Limb (tissue), 2 donors: ENCODE data around the gene TCP11.

Experiments used
- DNase-seq, 2 donors: peaks; one replicate each; pipeline ENCODE4 v3.0.0-alpha.2; 2016; ENCODE audit errors: extremely low spot score in 2 of 2

TCP11 gene

DNA sequence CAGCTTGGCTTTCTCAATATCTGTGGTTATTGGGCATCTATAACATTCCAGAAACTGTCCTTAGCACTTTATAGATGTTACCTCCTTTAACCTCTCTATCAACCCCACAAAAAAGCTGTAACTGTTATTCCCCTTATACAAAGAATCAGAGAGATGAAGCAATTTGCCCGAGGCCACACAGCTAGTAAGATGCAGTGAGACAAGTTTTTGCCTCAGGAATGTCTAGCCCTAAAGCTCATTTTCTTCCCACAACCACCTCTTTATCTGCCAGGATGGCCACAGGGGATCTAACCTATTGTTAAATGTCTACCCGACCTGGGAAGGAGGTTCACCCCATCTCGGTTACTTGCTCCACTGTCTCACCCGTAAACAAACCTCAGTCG lies 31.9 kb upstream of the TCP11 start:
- no peak for DNase-seq

GRCh38 chr6:35170891-35171290 lies 29.8 kb upstream of the TCP11 start:
- DNase-seq: no peak

GRCh38 chr6:35170166-35170565 lies 29.0 kb upstream of the TCP11 start:
- no peak for DNase-seq

- no peak for DNase-seq
These were observed 27.3 kb upstream of the TCP11 start for GRCh38 chr6:35168461-35168861.

DNA sequence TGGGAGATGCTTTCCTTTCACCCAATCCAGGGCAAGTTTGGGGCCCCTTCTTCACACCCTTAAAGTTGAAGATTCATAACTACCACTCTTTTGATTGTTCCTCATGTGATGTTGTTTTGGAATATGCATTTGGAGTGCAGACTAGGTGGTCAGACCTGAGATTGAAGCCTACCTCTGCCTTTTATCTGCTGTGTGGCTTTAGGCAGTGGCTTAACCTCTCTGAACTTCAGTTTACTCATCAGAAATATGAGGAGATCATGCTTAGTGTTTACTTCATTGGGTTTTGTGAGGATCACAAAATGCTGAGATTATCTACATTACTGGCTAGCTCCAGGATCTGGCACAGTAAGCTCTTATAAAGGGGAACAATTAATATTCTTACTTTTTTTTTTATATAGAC lies 26.4 kb upstream of the TCP11 start:
- DNase-seq: no peak

DNA sequence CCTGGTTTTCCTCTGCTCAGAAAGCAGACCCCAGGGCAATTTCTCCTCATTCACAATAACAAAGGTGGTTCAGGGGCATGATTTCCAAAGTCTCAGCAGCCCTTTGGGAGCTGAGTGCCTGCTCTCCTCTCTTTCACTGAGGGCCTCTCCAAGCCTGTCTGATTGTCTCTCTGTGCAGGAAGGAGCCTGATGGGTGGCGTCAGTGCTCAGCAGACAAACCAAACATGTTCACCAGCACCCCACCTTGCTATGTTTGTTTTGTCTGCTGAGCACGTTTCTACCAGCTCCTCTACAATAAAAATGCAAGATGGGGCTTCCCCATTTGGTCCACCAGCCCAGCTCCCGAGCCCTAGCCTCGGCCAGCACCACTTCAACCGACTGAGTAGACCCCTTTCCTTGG lies 25.4 kb upstream of the TCP11 start:
- DNase-seq: no peak

- no peak for DNase-seq
These were observed 25.0 kb upstream of the TCP11 start for GRCh38 chr6:35166116-35166515.

DNA sequence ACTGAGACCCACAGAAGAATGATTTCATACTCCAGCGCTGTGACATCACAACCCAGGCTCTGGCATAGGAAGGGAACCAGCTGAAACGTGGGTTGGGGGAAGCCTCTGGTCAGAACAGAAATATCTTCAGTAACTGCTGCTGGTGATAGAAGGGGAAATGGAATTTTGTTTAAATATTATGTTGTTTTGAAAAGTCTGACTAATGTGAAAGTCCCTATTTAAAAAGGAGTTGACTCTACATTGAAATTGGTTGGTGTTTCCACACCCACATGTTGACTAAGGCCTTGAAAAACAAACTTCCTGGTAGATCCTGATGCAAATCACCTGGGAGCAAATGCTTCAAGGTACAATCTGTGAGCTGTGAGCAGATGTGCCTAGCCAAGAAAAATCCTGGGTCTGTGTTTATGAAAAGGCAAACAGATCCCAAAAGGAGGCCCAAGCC lies 24.5 kb upstream of the TCP11 start:
- DNase-seq: no peak

DNA sequence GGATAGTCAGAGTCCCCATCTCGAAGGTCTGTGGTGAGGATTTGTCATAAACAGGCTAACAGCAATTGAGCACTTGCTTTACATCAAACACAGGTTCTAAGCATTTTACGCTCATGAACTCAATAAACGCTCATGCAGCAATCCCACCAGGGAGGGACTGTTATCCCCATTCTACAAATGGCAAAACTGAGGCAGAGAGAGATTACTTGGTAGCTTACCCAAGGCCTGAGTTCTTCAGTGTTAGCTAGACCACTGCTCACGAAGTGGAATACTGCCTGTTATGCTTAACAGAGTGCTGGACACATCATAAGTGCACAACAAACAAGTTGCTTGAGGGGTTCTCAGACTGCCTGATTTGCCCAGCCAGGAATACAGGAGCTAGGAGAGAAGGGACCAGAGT lies 23.7 kb upstream of the TCP11 start:
- no peak for DNase-seq

DNA sequence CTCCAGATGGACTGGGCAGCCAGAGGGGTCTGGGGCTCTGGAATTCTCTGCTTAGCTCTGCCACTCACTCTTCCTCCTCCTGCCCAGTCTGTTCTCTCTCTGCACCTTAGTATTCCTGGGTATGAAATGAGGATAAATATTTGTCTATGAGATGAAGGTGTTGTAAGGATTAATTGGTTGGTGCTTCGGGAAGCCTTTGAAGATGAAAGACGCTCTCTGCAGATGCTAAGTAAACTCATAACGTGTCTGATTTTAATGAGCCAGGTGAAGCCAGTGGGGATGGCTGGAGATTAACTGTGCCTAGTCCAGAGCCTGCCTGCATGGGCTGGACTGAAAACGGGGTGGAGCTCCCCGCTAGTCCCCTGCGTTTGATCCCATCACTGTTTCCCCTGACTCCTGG lies 23.1 kb upstream of the TCP11 start:
- DNase-seq: no peak

DNA sequence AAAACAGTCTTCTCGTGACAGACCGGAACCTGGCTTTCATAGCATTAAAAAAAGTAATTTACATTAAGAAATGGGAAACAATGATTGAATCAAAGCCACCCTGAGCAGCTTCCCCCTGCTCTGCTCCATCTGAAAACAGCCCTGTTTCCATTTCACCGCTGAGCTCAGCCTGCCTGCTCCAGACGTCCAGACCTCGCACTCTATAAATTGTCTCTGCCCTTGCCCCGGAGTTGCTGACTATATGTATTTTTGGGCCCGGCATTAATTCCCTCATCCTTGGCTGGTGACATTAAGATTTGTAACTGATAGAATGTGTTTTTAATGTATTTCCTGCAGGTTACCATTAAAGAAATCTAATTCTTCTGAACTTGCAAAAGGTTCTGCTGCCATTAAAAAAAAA lies 22.7 kb upstream of the TCP11 start:
- DNase-seq: no peak

DNA sequence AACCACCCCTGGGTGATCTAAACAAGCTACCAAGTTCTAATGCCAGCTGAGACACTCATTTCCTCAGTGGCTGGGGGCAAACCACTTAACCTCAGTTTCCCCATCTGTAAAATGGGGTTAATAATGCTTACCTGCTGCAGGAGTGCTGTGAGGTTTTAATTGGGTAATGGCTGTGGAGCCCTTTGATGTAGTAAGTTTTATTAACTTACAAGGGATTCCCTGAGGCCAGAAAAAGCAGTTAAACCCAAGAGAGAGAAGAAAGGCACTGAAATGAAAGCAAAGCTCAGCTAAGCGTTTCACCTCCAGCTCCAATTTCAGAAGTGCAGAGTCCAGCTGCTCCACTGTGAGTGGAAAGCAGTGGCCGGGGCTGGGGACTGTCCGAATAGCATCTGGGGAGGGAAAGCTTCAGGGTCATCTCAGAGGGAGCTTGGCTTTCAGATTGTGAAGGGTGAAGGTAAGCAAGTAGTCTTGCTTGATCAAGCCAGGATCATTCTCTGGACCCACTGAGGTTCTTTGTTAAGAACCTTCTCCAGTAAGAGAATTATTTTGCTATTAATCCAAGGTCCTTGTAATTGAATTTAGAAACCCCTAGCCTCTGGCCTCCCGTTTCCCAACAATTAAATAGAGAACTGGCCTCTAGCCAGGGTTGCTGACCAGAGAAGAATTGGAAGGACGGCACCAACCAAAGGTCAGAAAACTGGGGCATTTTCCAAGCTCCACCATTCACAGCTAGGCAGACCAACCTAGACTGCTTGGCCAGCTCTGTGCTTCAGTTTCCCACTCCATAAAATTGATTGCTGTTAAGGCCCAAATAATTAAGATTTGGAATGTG lies 20.9 kb upstream of the TCP11 start:
- no peak for DNase-seq

- DNase-seq: no peak
These were observed 20.1 kb upstream of the TCP11 start for GRCh38 chr6:35161266-35161665.

DNA sequence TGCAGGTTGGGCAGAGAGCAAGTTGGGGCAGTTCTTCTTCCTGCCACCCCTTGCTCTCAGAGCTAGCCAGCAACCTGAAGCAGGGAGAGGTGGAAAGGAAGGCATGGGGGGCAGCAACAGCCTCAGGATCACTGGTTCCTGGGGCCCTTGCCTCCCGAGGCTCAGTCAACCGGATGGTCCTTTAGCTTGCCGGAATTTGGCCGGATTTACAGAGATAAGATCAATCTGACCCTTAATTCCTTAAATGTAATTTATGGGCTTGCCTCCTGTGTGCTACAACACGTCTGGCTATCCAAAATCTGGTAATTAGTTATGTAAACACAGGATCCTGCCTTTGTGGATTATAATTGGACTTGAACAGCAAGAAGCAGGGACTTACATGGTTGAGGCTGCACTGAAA lies 19.5 kb upstream of the TCP11 start:
- DNase-seq: no peak

- no peak for DNase-seq
These were observed 17.4 kb upstream of the TCP11 start for GRCh38 chr6:35158520-35158919.

GRCh38 chr6:35154947-35155346 lies 13.8 kb upstream of the TCP11 start:
- no peak for DNase-seq

DNA sequence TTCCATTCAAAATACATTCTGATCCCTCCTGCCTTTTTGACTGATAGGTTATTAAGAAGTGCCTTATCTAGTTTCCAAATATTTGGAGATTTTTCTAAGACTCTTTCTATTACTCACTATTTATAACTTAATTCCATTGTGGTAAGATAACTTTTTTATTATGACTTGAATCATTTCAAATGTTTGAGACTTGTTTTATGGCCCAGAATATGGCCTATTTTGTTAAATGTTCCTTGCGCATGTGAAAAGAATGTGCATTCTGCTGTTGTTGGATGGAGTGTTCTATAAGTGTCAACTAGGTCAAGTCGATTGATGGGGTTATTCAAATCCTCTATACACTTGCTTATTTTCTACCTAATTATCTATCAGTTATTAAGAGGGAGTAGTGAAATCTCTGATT lies 13.1 kb upstream of the TCP11 start:
- no peak for DNase-seq

DNA sequence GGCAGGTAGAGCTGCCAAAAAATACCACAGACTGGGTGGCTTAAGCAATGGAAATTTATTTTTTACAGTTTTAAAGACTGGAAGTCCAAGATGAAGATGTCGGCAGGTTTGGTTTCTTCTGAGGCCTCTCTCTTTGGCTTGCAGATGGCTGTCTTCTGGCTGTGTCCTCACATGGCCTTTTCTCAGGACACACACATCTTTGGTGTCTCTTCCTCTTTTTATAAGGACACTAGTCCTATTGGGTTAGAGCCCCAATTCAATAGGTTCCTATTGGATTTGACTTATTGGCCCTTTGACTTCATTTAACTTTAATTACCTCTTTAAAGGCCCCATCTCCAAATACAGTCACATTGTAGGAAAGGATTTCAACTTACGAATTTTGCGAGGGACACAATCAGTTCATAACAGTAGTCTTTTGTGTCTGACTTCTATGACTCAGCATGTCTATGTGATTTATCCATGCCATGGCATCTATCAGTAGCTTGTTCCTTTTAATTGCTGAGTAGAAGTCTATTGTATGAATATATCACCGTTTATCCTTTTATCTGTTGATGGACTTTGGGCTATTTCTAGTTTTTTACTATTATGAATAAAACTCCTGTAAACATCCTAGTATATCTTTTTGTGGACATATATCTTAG lies 11.0 kb upstream of the TCP11 start:
- DNase-seq: no peak

- DNase-seq: no peak
These were observed 10.3 kb upstream of the TCP11 start for GRCh38 chr6:35151466-35151865.

DNA sequence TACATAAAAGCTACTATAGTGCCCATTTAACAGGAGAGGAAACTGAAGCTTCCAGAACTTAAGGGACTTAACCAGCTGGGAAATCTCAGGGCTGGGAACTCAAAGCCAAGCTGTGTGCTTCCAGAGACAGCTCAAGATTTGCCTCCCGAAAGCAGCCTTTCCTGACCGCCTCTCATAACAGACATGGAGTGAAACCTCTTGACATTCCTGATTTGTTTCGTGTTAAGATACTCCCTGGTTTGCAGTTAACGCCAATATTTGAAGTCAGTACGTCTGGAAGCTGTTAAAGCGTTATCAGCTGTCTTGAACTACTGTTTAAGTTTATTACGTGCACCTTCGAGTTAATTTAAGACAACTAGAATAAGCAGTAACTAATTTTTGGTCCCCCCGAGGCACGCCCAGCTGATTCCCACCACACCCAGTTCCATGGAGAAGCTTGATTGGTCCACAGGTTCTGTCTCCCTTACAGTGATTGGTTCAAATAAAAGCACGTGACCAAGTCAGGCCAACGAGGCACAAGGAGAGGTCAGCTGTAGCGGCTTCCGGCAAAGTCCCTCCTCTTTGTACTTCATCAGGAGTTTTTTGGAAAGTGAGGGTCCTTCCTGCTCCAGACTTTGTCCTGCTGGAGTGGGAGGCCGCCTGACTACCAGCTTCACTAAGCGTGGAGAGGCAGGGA lies 8.9 kb upstream of the TCP11 start:
- DNase-seq: no peak

DNA sequence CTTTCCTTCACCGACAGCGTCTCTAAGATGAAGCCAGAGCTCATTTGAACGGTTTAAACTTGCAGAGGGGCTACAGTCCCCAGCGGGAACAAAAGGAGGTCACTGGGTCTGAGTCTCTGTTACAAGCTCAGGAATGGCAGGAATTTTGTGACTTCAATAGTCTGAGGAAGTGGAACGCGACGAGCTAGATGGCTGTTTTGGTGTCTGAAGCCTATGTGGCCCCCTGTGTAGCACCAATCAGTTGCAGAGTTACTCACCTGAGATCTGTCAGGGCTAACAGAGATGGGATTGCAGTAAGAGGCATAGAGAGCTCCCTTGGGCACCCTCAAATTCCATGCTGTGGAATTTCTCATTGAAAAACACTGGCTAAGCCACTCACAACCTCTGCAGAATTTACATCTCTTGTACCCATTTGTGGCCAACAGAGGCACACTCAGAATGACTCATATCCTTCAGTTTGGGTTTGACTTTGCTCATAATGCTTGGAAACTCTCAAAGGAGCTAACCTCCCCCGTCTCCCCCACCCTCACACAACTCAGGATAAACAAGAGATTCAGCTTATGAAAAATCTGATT lies 7.1 kb upstream of the TCP11 start:
- DNase-seq: no peak

DNA sequence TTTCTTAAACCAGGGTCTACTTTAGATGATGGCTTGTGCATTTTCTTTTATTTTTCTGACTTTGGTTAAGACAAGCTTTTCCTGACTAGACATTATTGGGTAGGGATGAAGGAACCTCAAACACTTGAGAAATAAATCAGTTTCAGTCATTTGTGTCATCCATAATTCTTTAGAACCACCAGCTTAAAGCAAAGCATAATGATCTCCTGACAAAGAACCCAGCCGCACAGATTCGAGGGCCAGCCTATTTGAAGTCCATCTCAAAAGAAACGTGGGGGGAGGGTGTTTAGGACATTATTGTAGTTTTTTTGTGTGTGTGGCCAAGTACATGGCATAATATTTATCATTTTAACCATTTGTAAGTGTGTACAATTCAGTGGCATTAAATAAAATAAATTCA lies 6.3 kb upstream of the TCP11 start:
- DNase-seq: no peak
